K562 (cell line): Measurements from ENCODE around the gene SUPT3H. TPM values are rescaled to one million over a fixed set of nuclear protein-coding genes. Genes with fewer than 3 reads are reported as not detected.

Experiments used
- CAMTA2 ChIP-seq: fragments of 250-450 bp; sonication (Bioruptor Pico); conservative IDR thresholded peaks from 2 replicates; pipeline ENCODE4 v1.5.1; 2022
- CHD7 ChIP-seq: fragments of 200-600 bp; sonication (generic); IDR thresholded peaks from one replicate; pipeline ENCODE4 v1.6.1; 2012; ENCODE audit warnings: mild to moderate bottlenecking, low read depth, low read length, inconsistent platforms
- CTCF ChIP-seq, 3 experiments: IDR thresholded peaks in 2 of 3; conservative IDR thresholded peaks in 1 of 3; 2 replicates each; pipeline ENCODE4 v1.5.1; 2011 to 2012; ENCODE audit warnings: low read length in 3 of 3, mild to moderate bottlenecking in 3 of 3, control low read depth in 2 of 3, improper control_type of control experiment in 1 of 3, inconsistent platforms in 1 of 3, low read depth in 1 of 3, mixed read lengths in 1 of 3, moderate library complexity in 1 of 3; ENCODE audit not compliant: insufficient read depth in 2 of 3
- ILF3 ChIP-seq: fragments of 450-650 bp; IDR thresholded peaks from 2 replicates; pipeline ENCODE4 v1.6.1; 2018; ENCODE audit warnings: antibody characterized with exemption, mild to moderate bottlenecking, moderate library complexity, borderline replicate concordance
- OTX1 ChIP-seq: fragments of 450-650 bp; formaldehyde crosslinking; IDR thresholded peaks from 2 replicates; pipeline ENCODE4 v1.4.0; 2022; ENCODE audit warnings: mild to moderate bottlenecking
- PHTF2 ChIP-seq: fragments of 250-450 bp; sonication (Bioruptor Pico); IDR thresholded peaks from 2 replicates; pipeline ENCODE4 v1.5.0; 2021; ENCODE audit warnings: mild to moderate bottlenecking
- RAD21 ChIP-seq, 2 experiments: fragments of 250-450 bp in 1 of 2; fragments of 450-650 bp in 1 of 2; sonication (Bioruptor Pico) in 1 of 2; formaldehyde crosslinking in 1 of 2; IDR thresholded peaks in 1 of 2; conservative IDR thresholded peaks in 1 of 2; 2 replicates each; pipeline versions ENCODE4 v1.4.0 to v1.8.0; 2020 to 2022; ENCODE audit warnings: mild to moderate bottlenecking in 2 of 2, moderate library complexity in 1 of 2
- SAP30 ChIP-seq: fragments of 200-600 bp; sonication (generic); IDR thresholded peaks from 2 replicates; pipeline ENCODE4 v1.6.1; 2012; ENCODE audit warnings: borderline replicate concordance, low read depth, mild to moderate bottlenecking, moderate library complexity, low read length, control low read depth, inconsistent platforms; ENCODE audit not compliant: insufficient read depth, poor library complexity, severe bottlenecking
- SRSF9 ChIP-seq: fragments of 200-400 bp; formaldehyde crosslinking; IDR thresholded peaks from 2 replicates; pipeline ENCODE4 v1.6.1; 2017; ENCODE audit warnings: low read depth, low read length, borderline replicate concordance
- THRA ChIP-seq: fragments of 450-650 bp; IDR thresholded peaks from 2 replicates; pipeline ENCODE4 v1.6.1; 2017; ENCODE audit warnings: mild to moderate bottlenecking, moderate library complexity
- ZC3H4 ChIP-seq: sonication (generic); formaldehyde crosslinking; IDR thresholded peaks from 2 replicates; pipeline ENCODE4 v1.9.0; 2021; ENCODE audit warnings: missing genetic modification reagents, borderline replicate concordance
- ZNF23 ChIP-seq: fragments of 250-450 bp; sonication (Bioruptor Pico); IDR thresholded peaks from 2 replicates; pipeline ENCODE4 v1.4.0; 2020; ENCODE audit warnings: mild to moderate bottlenecking
- ZNF707 ChIP-seq: fragments of 250-450 bp; sonication (Bioruptor Pico); conservative IDR thresholded peaks from 2 replicates; pipeline ENCODE4 v1.8.0; 2022; ENCODE audit warnings: inconsistent platforms, mild to moderate bottlenecking, moderate library complexity
- polyA plus RNA-seq, 8 experiments: library from polyadenylated mRNA; depleted of rRNA in 4 of 8; stranded (reverse) in 5 of 8; unstranded in 3 of 8; fragments of >200 nt; fragmentation: Nextera tagmentation in 2 of 8; fragmentation: Illumina TruSeq in 1 of 8; extraction: Ambion mirVana in 2 of 8; extraction: Trizol in 1 of 8; gene quantifications; 2 replicates each; pipeline versions ENCODE4 v1.2.1 to v1.2.3, GENCODE V29; 2011 to 2014; ENCODE audit warnings: inconsistent platforms in 1 of 8, missing spikeins in 1 of 8
- total RNA-seq, 7 experiments: library from RNA; depleted of rRNA in 6 of 7; stranded (reverse); fragments of >200 nt in 6 of 7; fragmentation: Illumina TruSeq in 2 of 7; extraction: Trizol in 2 of 7; gene quantifications; 2 replicates each; pipeline versions ENCODE4 v1.2.1 to v1.2.3, GENCODE V29; 2011 to 2021; ENCODE audit warnings: low replicate concordance in 1 of 7

Gene SUPT3H
- total and polyA plus RNA-seq, 9 of the 15 experiments (the other 6 are each of a cell fraction or from before 2014, with no cell fraction given), result 7.2 to 16.3 (median 11.9) TPM

GRCh38 chr6:45419571-45420082 is 41.9 kb upstream of the SUPT3H start (continued):
- no peak for TF ChIP-seq CHD7
- TF ChIP-seq ZNF707, result no peak
- TF ChIP-seq RAD21 (CRISPR knock-in tag; conservative IDR thresholded peaks at IDR 0.05 in 1 of 2, IDR thresholded peaks at IDR 0.05 in 1 of 2), result peak; percentile 89 to 96
- TF ChIP-seq ZNF23 (CRISPR knock-in tag), result no peak
- TF ChIP-seq OTX1 (CRISPR knock-in tag), result no peak
- no peak for TF ChIP-seq CAMTA2 (CRISPR knock-in tag)
- TF ChIP-seq CTCF (IDR thresholded peaks at IDR 0.05 in 2 of 3, conservative IDR thresholded peaks at IDR 0.05 in 1 of 3; ENCODE audit: insufficient read depth in 2 of 3, low read depth in 1 of 3, low read length in 3 of 3), result peak; percentile 61 to 95 (median 92)
- TF ChIP-seq PHTF2, result no peak
- no peak for TF ChIP-seq ILF3
- no peak for TF ChIP-seq SAP30
- no peak for TF ChIP-seq SRSF9
- no peak for TF ChIP-seq ZC3H4 (CRISPR knock-in tag)
- TF ChIP-seq THRA, result no peak
